Activated CD8-positive, alpha-beta memory T cell treated with anti-CD3 and anti-CD28 coated beads for 24 hours (primary cell): ENCODE data around the gene AOC1.
"Not testable (repeated sequence)": the region's sequence is repeated elsewhere in the genome, so short reads cannot be mapped to it uniquely, and the experiment has no call there.

Experiments
- DNase-seq: peaks from one replicate; pipeline ENCODE4 v3.0.0-alpha.2; 2020

AOC1 gene, protein sequence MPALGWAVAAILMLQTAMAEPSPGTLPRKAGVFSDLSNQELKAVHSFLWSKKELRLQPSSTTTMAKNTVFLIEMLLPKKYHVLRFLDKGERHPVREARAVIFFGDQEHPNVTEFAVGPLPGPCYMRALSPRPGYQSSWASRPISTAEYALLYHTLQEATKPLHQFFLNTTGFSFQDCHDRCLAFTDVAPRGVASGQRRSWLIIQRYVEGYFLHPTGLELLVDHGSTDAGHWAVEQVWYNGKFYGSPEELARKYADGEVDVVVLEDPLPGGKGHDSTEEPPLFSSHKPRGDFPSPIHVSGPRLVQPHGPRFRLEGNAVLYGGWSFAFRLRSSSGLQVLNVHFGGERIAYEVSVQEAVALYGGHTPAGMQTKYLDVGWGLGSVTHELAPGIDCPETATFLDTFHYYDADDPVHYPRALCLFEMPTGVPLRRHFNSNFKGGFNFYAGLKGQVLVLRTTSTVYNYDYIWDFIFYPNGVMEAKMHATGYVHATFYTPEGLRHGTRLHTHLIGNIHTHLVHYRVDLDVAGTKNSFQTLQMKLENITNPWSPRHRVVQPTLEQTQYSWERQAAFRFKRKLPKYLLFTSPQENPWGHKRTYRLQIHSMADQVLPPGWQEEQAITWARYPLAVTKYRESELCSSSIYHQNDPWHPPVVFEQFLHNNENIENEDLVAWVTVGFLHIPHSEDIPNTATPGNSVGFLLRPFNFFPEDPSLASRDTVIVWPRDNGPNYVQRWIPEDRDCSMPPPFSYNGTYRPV

DNA sequence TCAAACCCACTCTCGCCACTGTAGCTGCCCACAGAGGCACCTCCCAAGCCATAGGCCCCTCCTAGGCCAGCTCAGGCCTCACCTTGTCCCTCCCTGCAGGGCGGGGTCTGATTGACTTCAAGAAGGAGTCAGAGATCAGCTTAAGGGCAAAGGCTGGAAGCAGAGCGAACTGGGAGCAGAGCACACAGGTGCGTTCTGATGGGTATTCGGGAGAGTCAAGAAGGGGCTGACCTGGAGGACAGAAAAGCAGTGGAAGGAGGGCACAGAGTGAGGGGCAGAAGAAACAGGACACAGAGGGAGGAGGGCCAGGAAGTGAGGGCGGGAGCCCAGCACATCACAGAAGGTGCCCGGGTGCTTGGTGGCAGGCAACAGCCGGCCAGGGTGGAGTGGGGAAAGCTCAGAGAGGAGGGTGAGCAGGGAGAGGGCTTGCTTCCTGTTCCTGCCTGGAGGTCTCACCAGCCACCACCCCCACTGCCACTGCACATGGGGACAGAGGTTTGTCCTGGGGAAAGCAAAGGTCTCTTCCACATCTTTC is at the start of gene AOC1:
Gene AOC1, plus strand, starts transcription at position 147 of the 535 bp plus-strand sequence. CDS start 3,954 bp downstream, outside the sequence.
- DNase-seq = peak; percentile 38

DNA sequence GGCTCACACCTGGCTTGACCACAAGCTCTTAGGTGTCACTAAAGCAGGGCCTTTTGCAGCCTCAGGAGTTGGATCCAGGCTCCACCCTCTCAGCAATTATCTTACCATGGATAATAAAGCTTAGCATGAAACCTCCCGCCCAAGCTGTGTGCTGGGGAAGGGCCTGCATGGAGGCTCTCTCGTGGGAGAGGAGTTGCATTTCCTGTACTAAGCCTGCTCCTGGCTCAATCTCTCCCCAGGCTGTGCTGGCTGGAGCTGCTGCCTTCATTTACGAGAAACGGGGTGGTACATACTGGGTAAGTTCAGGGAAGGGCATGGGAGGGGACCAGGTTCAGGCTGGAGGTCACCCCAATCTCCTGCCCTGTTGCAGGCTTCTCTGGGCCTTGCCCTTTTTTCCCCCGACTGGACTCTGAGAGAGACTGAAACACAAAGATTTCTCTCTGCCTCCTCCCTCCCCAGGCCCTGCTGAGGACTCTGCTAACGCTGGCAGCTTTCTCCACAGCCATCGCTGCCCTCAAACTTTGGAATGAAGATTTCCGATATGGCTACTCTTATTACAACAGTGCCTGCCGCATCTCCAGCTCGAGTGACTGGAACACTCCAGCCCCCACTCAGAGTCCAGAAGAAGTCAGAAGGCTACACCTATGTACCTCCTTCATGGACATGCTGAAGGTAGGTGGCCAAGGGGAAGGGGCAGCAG is 49.0 kb upstream of the AOC1 start:
- no peak for DNase-seq

DNA sequence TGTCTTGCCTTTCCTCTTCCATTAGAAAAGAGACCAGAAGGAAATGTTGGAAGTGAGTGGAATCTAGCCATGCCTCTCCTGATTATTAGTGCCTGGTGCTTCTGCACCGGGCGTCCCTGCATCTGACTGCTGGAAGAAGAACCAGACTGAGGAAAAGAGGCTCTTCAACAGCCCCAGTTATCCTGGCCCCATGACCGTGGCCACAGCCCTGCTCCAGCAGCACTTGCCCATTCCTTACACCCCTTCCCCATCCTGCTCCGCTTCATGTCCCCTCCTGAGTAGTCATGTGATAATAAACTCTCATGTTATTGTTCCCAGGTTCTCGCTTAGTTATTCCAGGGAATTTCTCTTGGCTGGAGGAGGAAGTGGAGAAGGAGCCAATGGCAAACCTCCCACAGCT is 47.5 kb upstream of the AOC1 start:
- DNase-seq = no peak

DNA sequence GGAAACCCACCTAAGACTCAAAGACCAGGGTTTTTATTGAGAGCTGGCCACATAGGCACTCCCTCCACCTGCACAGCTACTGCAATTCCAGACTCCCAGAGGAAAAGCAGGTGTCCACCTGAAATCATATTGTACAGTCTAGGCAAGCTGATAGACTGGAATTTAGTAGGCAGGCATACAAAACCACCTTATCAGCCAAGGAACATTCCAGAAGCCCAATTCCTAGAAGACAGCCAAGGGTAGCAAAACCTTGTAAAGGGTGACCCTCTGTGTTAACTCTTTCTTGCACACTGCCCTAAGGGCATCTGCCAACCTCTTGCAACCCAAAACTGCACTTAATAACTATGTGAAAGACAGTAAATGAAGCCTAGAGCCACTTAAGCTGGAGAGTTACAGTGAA is 46.5 kb upstream of the AOC1 start:
- DNase-seq = no peak

DNA sequence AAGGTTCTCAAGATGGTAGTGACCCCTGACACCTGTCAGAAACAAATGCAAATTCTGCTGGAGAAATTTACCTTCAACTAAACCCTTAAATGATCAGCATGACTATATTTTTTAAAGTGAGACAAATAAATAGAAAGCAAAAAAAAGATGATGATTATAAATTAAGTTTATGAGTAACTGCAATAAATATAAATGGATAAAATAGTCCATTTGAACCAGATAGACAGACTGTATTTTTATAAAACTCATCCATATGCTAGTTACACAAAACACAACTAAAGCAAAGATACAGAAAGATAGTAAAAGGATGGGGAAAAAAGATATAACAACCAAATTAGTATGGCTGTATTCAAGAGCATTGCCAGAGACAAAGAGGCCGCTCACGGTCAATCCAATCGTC is 45.9 kb upstream of the AOC1 start:
- no peak for DNase-seq

DNA sequence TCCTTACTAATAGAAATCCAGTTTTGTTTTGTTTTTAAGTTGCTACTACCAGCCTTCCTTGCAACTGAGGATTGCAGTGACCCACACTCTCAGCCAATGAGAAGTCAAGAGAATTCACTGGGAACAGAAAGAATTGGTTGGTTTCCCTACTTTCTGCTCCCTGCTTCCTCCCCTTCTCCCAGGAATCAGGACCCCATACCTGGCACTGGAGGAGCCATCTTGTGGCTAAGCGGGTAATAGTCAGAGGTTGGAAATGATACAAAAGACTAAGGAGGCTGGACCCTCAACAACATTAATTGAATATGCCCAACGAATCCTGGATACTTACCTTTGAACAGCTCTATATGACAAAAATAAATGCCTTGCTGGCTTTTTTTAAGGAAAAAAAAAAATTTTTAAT is 45.5 kb upstream of the AOC1 start:
- DNase-seq = no peak

DNA sequence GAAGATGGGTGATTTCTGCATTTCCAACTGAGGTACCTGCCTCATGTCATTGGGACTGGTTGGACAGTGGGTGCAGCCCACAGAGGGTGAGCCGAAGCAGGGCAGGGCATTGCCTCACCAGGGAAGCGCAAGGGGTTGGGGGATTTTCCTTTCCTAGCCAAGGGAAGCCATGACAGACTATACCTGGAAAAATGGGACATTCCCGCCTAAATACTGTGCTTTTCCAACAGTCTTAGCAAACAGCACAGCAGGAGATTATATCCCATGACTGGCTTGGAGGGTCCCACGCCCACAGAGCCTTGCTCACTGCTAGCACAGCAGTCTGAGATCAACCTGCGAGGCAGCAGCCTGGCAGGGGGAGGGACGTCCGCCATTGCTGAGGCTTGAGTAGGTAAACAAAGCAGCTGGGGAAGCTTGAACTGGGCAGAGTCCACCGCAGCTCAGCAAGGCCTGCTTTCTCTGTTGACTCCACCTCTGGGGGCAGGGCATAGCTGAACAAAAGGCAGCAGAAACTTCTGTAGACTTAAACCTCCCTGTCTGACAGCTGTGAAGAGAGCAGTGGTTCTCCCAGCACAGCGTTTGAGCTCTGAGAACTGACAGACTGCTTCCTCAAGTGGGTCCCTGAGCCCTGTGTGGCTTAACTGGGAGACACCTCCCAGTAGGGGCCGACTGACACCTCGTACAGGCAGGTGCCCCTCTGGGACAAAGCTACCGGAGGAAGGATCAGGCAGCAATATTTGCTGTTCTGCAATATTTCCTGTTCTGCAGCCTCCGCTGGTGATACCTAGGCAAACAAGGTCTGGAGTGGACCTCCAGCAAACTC is 44.5 kb upstream of the AOC1 start:
- not testable (repeated sequence) for DNase-seq

DNA sequence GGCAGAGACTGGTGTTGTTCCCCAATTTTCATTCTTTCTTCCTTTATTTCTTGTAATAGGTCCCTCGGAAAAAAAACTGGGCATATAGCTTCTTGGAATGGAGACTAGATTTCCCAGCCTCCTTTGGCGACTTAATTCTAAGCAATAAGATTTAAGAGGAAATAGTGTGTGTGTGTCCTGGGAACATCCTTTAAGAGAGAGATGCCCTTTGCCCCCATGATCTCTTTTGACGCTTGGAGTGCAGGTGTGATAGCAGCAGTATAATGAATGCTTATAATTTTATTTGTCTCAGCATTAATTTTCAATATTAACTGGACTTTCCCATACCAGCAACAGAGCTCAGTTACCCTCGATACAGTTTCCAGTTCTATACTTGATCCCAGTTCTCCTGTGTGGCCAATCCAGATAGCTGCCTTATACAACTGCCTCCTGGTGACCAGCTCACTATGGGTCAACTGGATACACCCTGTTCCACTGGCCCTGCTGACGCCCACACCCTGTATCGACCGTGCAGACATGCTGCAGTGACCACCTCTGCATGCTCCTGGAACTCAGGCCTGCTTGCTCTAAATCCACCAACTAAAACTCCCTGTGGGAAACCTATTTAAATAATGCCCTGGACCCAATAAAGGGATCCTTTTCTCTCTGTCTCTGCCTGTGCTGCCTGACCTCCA is 37.9 kb upstream of the AOC1 start:
- DNase-seq = no peak

DNA sequence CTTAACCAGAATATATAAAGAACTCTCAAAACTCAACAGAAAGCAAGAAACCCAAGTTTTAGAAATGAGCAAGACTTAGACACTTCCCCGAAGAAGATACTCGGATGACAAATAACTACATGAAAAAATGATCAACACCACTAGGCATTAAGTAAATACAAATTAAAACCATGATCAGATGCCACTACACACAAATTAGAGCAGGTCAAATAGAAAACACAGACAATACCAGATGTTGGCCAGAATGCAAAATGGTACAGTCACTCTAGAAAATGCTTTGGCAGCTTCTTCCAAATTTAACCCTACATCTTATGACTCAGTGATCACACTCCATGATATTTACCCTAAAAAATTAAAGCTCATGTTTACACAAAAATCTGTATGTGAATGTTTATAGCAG is 33.3 kb upstream of the AOC1 start:
- no peak for DNase-seq

DNA sequence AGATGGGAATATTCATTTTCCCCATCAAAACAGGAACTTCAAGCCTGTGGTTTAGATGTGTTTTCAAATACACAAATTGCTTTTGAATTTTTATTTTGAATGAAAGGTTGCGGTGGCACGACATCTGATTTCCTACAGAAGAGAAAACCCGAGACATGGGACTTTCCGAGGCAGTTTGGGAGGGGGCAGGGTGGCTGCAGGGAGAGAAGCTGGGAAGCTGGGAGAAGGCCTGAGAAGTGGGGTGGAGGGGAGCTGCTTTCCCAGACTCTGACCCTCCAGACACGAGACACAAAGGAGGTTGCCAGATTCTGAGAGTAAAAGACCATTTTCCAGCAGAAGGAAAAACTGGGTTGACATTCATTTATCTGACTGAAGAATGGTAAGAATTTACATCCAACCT is 32.2 kb upstream of the AOC1 start:
- no peak for DNase-seq

DNA sequence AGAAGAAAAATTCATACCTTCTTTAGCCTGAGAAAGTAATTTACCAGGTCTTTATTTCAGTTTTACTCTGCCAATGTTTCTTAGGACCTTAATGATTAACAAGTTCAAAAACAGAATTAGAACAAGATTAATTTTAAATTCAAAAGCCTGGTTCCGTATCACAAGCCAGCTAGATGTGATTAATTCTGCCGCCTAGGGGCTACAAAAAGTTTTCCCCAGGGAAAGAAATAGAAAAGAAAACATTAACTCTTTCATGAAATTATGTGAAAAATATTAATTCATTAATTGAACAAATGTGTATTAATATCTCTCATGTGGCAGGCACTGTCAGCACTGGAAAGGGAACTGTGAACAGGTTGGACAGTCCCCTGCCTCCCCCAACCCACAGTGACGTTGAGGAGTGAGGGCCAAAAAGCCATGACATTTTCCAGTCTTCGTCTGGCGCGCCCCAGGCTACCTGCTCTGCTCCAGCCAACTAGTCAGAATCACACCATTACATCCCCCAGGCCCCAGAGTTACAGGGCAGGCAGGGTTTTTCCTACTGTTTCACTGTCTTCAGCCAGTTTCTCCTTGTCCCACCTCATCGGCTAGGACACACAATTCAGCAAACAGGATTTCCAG is 31.6 kb upstream of the AOC1 start:
- DNase-seq = no peak

DNA sequence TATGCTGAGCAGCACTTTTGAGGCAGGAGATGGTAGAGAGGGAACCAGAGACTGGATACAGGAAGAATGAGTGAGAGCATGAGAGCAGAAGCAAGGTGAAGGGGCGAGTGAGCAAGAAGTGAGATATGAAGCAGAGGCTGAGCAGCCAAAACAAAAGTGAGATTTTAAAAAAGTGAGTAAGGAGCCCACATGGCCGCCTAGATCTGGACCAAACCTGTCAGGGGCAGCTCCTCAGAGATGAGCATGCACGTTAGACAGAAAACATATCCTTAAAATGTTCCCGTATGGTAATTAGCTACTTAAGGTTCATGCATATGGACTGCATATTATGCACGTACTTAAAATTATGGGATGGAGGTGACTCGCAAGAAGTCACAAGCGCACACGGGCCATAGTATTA is 29.3 kb upstream of the AOC1 start:
- DNase-seq = no peak

DNA sequence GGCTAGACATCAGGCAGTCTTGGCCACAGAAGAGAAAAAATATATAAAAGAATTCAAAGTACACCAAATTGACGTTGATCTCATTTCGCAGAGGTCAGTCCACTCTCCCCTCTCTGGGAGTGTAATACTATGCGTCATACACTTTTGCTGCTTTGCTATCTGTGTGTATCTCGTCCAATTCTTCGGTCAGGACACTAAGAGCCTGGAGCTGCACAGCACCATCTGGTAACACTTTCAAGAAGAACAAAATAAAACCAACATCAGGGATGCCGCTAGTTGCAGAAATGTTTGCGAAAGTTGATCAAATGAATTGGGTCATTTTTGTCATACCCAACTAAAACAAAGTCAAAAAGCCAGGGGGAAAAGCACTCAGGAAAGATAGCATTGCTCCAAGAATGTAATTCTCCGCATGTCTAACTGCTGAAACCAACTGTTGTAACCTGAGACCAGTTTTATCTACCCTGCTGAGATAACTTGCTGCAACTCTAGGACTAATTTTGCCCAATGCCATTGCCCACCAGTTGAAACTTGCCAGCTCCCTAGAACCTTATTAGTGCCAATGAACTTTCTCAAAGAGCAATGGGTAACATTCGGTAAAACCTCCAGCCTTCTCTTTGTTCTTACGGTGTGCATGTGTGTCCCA is 28.7 kb upstream of the AOC1 start:
- no peak for DNase-seq

DNA sequence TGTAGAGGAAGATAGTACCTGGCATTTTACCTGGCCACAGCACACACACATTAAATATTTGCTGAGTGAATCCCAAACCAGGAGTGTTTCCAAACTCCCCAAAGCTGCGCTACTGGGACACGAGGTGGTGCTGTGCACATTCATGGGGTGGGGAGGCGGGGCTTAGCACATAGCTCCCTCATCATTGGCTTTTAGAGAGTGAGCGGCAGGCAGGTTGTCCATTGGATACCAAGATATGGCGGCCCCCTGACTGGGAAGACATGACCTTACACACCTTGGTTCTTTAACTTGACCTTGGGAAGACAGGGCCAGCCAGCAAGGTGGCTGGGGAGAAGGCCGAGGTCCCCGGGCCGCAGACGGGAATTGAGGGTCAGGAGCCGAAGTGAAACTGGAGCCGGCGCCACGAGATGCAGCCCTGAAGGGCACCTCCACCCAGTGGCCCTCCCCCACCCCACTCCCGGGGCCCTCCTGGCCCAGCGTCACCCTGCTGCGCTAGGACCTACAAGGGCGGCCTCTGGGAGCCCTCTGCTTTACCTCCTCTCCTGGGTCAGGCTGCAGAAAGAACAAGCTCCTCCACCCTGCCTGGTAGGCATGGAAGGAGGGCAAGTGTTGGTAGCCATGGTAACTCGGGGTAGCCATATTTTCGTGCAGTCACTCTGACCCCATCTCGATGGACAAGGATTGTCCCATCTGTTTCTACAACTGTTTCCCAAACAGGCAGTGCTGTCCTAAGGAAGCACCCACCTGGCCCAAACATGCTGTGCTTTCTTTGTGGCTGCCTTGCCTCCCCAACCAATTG is 27.7 kb upstream of the AOC1 start:
- DNase-seq = no peak

DNA sequence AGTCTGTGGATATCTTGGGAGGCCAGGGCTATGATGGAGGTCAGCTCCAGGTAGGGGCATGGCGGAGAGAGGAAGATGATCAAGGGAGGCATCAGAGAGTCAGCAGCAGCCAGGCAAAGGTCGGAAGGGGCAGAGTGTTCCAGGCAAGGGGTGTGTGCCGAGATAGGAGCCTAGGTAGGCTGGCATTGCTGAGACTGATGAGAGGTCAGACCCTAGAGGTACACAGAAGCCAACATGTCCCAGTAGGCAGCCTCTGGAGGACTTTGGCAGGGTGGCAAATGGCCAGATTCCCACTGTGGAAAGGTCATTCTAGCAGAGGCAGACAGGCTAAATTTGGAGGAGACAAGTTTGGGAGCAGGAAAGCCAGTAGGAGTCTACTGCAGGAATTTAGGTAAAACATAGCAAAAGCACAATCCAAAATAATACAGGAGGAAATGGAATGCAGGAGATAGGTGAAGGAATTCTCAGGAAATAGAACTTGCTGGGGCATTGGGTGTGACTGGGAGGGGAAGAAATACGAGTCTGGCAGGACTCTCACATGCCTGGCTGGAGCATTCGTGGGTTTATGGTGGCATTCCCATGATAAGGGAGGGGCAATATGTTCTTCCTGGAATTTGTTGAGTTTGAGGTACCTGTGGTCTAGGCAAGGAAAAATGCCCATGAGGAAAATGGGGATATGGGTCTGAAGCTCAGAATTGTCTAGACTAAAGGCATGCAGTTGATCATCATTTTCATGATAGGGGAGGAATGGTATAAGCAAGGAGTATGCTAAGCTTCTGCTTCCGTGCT is 26.1 kb upstream of the AOC1 start:
- no peak for DNase-seq

DNA sequence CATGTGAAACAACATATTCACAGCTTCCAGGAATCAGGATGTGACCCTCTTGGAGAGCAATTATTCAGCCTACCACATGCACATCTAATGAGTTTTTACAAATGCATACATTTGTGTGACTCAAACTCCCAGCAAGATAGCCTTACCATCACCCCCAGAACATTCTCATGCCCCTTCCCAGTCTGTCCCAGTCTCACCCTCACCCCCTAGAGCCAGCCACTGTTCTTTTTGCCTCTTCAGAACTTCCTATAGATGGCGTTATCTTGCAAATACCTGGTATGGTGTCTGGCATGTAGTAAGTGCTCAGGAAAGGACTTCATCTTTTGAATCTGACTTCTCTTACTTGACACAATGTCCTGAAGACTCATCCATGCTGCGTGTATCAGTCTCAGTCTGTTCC is 23.9 kb upstream of the AOC1 start:
- no peak for DNase-seq

DNA sequence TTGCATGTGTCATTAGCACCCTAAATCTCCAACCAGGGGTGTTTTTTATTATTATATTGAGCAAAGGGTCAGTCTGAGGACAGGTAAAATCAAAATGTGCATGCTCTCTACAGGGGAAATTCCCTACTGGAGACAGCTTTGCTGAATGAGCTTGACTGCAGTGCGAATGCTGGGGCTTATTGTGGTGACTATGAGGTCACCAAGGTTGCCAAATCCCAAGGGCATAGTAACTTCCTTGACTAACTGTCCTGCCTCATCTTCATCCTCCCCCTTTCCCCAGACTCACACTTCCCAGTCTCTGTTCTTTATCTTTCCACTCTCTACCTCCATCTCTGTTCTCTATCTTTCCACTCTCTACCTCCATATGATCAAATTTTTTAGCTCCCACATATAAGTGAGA is 22.9 kb upstream of the AOC1 start:
- DNase-seq = no peak

DNA sequence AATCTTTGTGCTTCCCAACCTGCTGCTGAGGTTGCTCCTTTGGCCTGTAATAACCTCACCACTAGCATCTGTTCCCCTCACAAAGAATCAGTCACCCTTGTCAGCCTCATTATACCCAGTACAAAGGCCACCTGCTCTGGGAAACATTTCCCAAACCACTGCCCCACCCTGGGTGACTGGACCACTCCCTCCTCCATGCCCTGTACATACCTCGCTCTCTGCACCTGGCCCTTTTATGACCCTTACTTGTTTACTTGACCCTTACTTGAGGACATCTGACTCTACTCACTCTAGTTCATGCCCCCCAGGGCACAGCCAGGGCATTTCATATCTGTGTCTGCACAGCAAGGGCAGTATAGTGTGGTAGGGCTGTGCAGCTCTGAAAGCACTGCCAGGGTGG is 21.4 kb upstream of the AOC1 start:
- no peak for DNase-seq

DNA sequence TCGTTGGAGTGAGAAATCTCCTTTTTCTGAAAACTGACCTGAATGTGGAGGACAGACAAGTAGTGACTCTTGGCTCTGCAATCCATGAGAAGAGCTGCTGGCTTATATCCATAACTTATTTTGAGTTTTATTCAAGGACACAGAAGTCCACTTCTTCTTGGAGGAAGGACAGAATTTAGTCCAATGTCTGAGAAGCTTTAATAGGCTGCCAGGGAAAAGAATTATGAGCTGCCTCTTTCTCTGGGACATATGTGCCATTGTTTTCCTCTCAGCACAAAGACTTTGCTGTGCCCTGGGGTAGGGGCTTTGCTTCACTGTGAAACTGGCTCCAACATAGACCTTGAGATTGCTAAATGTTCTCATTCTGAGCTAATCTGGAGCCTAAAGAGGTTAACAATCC is 20.5 kb upstream of the AOC1 start:
- no peak for DNase-seq
